GM18867 (cell line): ENCODE data around the gene PPP1R16B.

Source experiments
- ATAC-seq: cut with Tn5 transposase; IDR thresholded peaks from one replicate; pipeline ENCODE4 v1.9.1; 2021; ENCODE audit warnings: mild to moderate bottlenecking, moderate library complexity; ENCODE audit not compliant: unreplicated experiment

PPP1R16B gene

DNA sequence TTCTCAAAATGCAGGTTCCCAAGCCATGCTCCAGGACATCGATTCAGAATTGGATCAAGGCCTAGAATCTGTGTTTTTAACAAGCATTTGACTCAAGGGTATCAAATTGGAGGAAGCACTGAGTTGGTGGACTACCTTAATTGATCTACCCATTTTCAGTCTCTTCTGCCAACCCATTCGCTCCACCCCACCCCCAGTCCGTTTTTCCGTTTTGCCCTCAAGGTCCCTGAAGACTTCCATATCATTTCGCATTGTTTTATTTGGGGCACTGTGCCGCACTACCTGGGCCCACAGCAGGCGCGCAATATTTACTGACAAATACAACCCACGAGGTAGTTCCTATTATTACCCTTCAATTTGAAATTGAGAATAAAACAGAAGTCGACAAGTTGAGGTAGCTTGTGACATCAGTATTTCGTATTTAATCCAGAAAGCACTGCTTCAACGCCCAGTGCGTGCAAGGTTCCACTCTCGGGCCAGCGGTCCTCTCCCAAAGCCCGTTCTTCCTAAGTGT lies 156.1 kb downstream of the PPP1R16B start:
- no peak for ATAC-seq

DNA sequence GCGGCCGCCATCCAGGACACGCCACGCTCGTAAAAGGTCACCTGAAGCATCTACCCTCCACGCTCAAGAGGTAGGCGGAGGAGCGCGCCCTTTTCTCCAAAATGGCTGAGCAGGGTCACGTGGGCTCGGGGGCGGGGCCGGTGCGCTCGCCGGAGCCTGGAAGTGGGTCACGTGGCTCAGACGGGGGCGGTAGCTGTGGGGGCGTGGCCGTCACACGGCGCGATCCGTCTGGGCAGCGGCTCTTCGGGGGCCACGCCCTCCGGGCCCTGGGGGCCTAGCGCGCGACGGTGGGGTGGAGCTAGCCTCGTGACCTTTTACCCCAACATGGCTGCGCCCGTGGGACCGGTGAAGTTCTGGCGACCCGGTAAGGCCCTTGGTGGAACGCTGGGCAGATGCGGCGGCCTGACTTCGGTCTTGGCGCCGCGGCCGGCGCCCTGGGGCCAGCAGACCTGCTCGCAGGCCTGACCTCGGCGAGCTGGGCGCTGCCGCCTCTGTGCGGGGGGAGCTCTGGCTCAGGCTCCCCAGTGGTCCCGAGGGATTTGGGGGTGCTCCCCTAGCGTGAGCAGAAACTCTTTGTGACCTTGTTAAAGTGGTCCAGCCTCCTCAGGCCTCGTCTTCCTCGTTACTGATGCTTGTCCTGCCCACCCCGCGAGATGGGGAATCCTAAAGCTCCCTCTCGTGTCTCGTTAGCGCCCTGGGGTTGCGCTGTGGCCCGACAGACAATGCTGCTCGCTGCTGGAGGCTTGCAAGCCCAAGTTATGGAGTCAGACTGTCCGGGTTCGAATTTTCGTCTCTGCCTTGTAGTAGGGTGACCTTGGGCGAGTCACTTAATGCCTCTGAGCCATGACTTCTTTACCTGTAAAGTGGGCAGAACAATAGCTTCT lies 156.8 kb downstream of the PPP1R16B start, which contains the start of gene DHX35:
TSS of gene DHX35 (plus strand) at position 301 of the 884 bp plus-strand sequence. CDS start at position 325, 24 bp downstream.
- peak; percentile 96 for ATAC-seq

- no peak for ATAC-seq
Observed at GRCh38 chr20:38962928-38963401, 157.5 kb downstream of the PPP1R16B start.

DNA sequence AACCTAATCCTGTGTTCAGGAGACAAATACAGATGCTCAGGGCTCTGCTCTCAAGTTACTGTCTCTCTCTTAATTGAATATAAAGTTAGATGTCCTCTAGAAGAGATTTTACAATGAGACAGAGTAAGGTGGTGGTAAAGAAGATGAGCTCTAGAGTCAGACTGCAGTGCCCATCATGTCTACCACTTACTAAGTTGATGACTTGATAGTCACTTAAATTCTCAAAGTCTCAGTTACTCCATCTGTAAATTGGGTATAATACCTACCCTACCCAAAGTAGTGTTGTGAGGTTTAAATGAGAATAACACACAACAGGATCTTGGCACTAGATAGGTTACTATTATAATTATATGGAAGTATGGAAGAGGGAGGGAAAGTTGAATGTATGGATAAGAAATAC lies 158.2 kb downstream of the PPP1R16B start:
- ATAC-seq = no peak

DNA sequence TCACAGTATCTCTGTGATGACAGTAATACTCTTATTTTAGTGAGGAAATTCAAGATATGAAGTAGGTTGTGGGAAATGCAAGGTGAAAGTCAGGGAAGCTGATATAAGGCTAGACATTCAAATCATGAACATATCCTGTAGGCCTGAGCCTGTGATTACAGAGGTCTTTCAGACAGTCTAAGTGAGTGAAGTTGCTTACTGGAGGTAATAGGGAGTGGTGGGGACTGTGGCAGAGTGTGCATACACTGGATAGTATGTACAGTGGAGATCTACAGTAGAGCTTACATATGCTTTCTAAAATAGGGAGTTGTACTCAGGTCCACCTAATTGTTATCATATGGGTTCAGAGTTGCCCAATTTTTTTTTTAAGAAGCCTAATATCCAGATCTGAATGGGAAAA lies 159.8 kb downstream of the PPP1R16B start:
- ATAC-seq = no peak

GRCh38 chr20:38968090-38968489 lies 162.6 kb downstream of the PPP1R16B start:
- no peak for ATAC-seq

GRCh38 chr20:38969708-38970107 lies 164.2 kb downstream of the PPP1R16B start:
- ATAC-seq = no peak

- ATAC-seq = no peak
Observed at GRCh38 chr20:38970302-38970701, 164.8 kb downstream of the PPP1R16B start.
